ENCODE results near the gene SPAST.

GRCh38 chr2:32064713-32065112 lies 1.4 kb downstream of the SPAST start:
- no peak for TF ChIP-seq CTCF (IDR thresholded peaks at IDR 0.05)
- no peak for TF ChIP-seq ZFX (IDR thresholded peaks at IDR 0.05; ENCODE audit: borderline replicate concordance)

Data from 22Rv1 (cell line).